ENCODE measurements around the gene NDN. TPM values are rescaled to one million over a fixed set of nuclear protein-coding genes. Genes with fewer than 3 reads are reported as not detected.

NDN gene
- total and polyA plus RNA-seq, 2 of the 8 experiments (the other 6 are each of a cell fraction or from before 2014, with no cell fraction given), result 29.4 to 39.3 TPM

- Histone ChIP-seq H3K14ac (ENCODE audit: insufficient read length) (no peak overlapping the region), H3K4me1 (replicated peaks in 1 of 4; ENCODE audit: control insufficient read depth in 3 of 4, insufficient read depth in 4 of 4, low read length in 3 of 4) (no peaks in the 10 kb centered on the region; a peak in 3 of 7 replicates), H3K36me3 (ENCODE audit: control insufficient read depth in 2 of 4, insufficient read depth in 4 of 4, low read length in 3 of 4) (peaks cover 0 to 3% (median 0%) of the 10 kb centered on the region in 4 experiments; a peak in 1 of 8 replicates), H4K5ac (ENCODE audit: insufficient read length, low read depth, low read length) (no peak overlapping the region), H2AFZ (ENCODE audit: low read length) (no peak overlapping the region), H4K8ac (ENCODE audit: extremely low read depth, insufficient read depth, low read length) (no peak overlapping the region; the same call in none of the 2 replicates), H3K4me3 (ENCODE audit: extremely low read depth in 1 of 4, insufficient read depth in 2 of 4, low read depth in 3 of 4, low read length in 4 of 4) (0 out of 8 replicates have a peak overlapping the region, but pooled peaks of 1 of the 4 experiments have one; percentile 31), H2BK120ac (replicated peaks; ENCODE audit: low read depth, low read length) (no peak overlapping the region), H3K23me2 (ENCODE audit: low read depth, low read length) (no peaks in the 10 kb centered on the region; the same call in 1 of the 2 replicates), H2BK20ac (ENCODE audit: low read length) (no peak overlapping the region), H3K4me2 (ENCODE audit: insufficient read depth in 1 of 2, low read depth in 2 of 2, low read length in 2 of 2) (peak overlapping the region; percentile 40 to 58), H3K23ac (ENCODE audit: insufficient read length) (no peak overlapping the region), H3K79me1 (ENCODE audit: low read depth, low read length) (no peaks in the 10 kb centered on the region), H3K79me2 (ENCODE audit: control insufficient read depth in 1 of 2, insufficient read depth in 2 of 2, low read length in 2 of 2) (no peaks in the 10 kb centered on the region), H2BK5ac (ENCODE audit: low read depth, low read length) (no peak overlapping the region), H2BK12ac (ENCODE audit: low read depth, low read length) (no peak overlapping the region), H3K27me3 (replicated peaks in 1 of 4; ENCODE audit: control insufficient read depth in 3 of 4, extremely low read depth in 1 of 4, insufficient read depth in 3 of 4, low read length in 3 of 4) (peaks cover 4 to 20% (median 8%) of the 10 kb centered on the region in 4 experiments; a peak in 6 of 7 replicates), H4K91ac (replicated peaks; ENCODE audit: insufficient read length, low read length) (no peak overlapping the region), H3K56ac (replicated peaks; ENCODE audit: insufficient read length, low read depth, low read length) (no peak overlapping the region), H2AK5ac (ENCODE audit: low read depth, low read length) (no peak overlapping the region), H3K27ac (ENCODE audit: low read depth, low read length) (no peak overlapping the region), H3K9me3 (ENCODE audit: insufficient read depth in 2 of 2, low read depth in 1 of 2, low read length in 1 of 2) (peaks cover 0 to 56% of the 10 kb centered on the region in 2 experiments; a peak in 2 of 4 replicates), H3K18ac (ENCODE audit: extremely low read depth, low read length) (no peak overlapping the region), H3K9ac (replicated peaks in 1 of 4; ENCODE audit: extremely low read depth in 1 of 4, low read depth in 3 of 4, low read length in 3 of 4) (no peak overlapping the region), H2BK15ac (ENCODE audit: low read length) (no peak overlapping the region), H3K4ac (replicated peaks; ENCODE audit: insufficient read length, low read depth, low read length) (no peak overlapping the region), H4K20me1 (replicated peaks in 1 of 2; ENCODE audit: control insufficient read depth in 1 of 2, insufficient read depth in 2 of 2, low read length in 2 of 2) (no peaks in the 10 kb centered on the region)
- FAIRE-seq, result peak; percentile 19
- no peak for TF ChIP-seq EZH2 (IDR thresholded peaks at IDR 0.05; ENCODE audit: low read depth, low read length, severe bottlenecking)
- peak; percentile 87 to 91 for TF ChIP-seq RAD21 (IDR thresholded peaks at IDR 0.05 in 1 of 2, conservative IDR thresholded peaks at IDR 0.05 in 1 of 2; ENCODE audit: low read depth in 2 of 2, low read length in 2 of 2)
- peak; percentile 62 to 81 (median 79) for TF ChIP-seq CTCF (IDR thresholded peaks at IDR 0.05; ENCODE audit: control extremely low read depth in 1 of 3, insufficient read depth in 1 of 3, low read depth in 1 of 3, low read length in 3 of 3)
- POLR2A ChIA-PET (ENCODE audit: partially characterized antibody), result interaction anchor here (0.5 kb wide), 1 partner anchor 1208 kb away, joined by 3 read pairs; no protein-coding TSS in a partner anchor
- 35% methylated on average over 13 of the region's 13 CpGs; no CpG with 5 or more reads in 1 of the 2 experiments for WGBS, 2 experiments (ENCODE audit: extremely low coverage in 1 of 2, insufficient coverage in 1 of 2, insufficient read length in 1 of 2, insufficient replicate concordance in 2 of 2, low coverage in 1 of 2, low lambda C conversion rate in 2 of 2, missing lambda C conversion rate in 1 of 2)
- peak in 1 of 2 experiments; percentile 70 for DNase-seq (ENCODE audit: low read depth in 1 of 2, low spot score in 2 of 2)
- CTCF ChIA-PET (ENCODE audit: partially characterized antibody), result interaction anchor here (0.9 to 6.9 kb wide), 7 partner anchors 12 to 232 kb away, joined by 3 to 41 read pairs (median 4); no protein-coding TSS in a partner anchor
Measured at GRCh38 chr15:23642413-23643044, 44.6 kb downstream of the NDN start.

Measured in H1 (cell line).